GM12864 (cell line): ENCODE data around the gene NCCRP1.

Source experiments
- DNase-seq: peaks from one replicate; pipeline ENCODE4 v3.0.0-alpha.2; 2011; ENCODE audit warnings: low read depth
- H3K4me3 ChIP-seq: 2 replicates; pipeline ENCODE4 v1.5.1; 2011; ENCODE audit warnings: mild to moderate bottlenecking, low read depth, low read length, control low read depth
- CTCF ChIP-seq: IDR thresholded peaks from 2 replicates; pipeline ENCODE4 v1.5.1; 2011; ENCODE audit warnings: low read depth, mild to moderate bottlenecking, moderate library complexity, low read length, control low read depth, inconsistent platforms; ENCODE audit errors: missing control alignments

The NCCRP1 gene

GRCh38 chr19:39200066-39200802, 3.5 kb downstream of the NCCRP1 start:
- TF ChIP-seq CTCF: no peak
- DNase-seq: no peak
- no peak overlapping the region for H3K4me3 ChIP-seq

GRCh38 chr19:39200803-39201115, 4.0 kb downstream of the NCCRP1 start:
- no peak for DNase-seq
- TF ChIP-seq CTCF: no peak
- H3K4me3 ChIP-seq: no peak overlapping the region

- H3K4me3 ChIP-seq: no peak overlapping the region
- no peak for TF ChIP-seq CTCF
- DNase-seq: no peak
Observed at GRCh38 chr19:39202998-39203355, 6.2 kb downstream of the NCCRP1 start.

- H3K4me3 ChIP-seq: no peak within 1 kb of the TSS
- DNase-seq: no peak
- TF ChIP-seq CTCF: no peak
Observed at GRCh38 chr19:39203372-39204341, 6.9 kb downstream of the NCCRP1 start, which contains the start of gene SYCN. SYCN (minus strand) TSS chr19:39204263; CDS start chr19:39204254, 9 bp downstream.

DNA sequence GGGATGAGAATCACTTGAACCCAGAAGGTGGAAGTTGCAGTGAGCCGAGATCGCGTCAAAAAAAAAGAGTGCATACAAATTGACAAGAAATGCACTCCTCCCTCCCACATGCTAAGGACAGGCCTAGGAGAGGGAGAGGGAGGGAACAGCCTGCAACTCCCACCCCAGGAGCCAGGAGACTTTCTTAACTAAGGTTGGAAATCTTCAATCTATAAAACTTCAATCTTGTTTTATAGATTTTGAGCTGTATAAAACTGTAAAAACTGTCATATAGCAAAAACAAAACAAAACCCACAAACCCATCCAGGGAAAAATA, 8.6 kb downstream of the NCCRP1 start:
- DNase-seq: no peak
- TF ChIP-seq CTCF: no peak
- H3K4me3 ChIP-seq: no peak overlapping the region

DNA sequence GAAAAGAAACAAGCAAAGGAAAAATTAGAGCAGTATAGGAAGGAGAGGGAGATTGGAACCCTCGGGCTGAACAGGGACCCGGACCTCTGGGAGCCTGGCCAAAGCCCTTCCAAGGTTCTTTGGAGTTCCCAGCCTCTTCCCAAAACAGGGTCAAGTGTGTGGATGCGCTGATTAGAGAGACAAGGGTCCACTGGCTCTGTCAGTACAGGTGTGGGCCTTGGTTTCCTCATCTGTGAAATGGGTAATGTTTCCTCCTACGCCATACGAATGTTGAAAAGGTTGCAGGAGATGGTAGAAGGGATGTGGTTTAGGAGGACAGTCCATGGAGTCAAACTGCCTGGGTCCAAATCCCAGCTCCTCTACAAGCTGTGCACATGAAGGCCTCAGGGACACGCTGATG, 9.4 kb downstream of the NCCRP1 start:
- no peak overlapping the region for H3K4me3 ChIP-seq
- no peak for DNase-seq
- TF ChIP-seq CTCF: no peak
